ENCODE data around the gene TMEM163. TPM values are rescaled to one million over a fixed set of nuclear protein-coding genes. Genes with fewer than 3 reads are reported as not detected.

Gene TMEM163
- total RNA-seq, 1 experiment from 2014 or later, result 0.94 TPM

GRCh38 chr2:134553657-134554056 lies 165.1 kb downstream of the TMEM163 start (continued):
- TF ChIP-seq NFYB (CRISPR knock-in tag; conservative IDR thresholded peaks at IDR 0.05; ENCODE audit: low read depth), result no peak
- no peak for TF ChIP-seq SOX15 (CRISPR knock-in tag; IDR thresholded peaks at IDR 0.05)
- TF ChIP-seq, protein P1, sequence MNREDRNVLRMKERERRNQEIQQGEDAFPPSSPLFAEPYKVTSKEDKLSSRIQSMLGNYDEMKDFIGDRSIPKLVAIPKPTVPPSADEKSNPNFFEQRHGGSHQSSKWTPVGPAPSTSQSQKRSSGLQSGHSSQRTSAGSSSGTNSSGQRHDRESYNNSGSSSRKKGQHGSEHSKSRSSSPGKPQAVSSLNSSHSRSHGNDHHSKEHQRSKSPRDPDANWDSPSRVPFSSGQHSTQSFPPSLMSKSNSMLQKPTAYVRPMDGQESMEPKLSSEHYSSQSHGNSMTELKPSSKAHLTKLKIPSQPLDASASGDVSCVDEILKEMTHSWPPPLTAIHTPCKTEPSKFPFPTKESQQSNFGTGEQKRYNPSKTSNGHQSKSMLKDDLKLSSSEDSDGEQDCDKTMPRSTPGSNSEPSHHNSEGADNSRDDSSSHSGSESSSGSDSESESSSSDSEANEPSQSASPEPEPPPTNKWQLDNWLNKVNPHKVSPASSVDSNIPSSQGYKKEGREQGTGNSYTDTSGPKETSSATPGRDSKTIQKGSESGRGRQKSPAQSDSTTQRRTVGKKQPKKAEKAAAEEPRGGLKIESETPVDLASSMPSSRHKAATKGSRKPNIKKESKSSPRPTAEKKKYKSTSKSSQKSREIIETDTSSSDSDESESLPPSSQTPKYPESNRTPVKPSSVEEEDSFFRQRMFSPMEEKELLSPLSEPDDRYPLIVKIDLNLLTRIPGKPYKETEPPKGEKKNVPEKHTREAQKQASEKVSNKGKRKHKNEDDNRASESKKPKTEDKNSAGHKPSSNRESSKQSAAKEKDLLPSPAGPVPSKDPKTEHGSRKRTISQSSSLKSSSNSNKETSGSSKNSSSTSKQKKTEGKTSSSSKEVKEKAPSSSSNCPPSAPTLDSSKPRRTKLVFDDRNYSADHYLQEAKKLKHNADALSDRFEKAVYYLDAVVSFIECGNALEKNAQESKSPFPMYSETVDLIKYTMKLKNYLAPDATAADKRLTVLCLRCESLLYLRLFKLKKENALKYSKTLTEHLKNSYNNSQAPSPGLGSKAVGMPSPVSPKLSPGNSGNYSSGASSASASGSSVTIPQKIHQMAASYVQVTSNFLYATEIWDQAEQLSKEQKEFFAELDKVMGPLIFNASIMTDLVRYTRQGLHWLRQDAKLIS (CRISPR knock-in tag; IDR thresholded peaks at IDR 0.05; ENCODE audit: borderline replicate concordance), result no peak

- Mint-ChIP-seq H3K27ac (no peak overlapping the region), H3K4me3 (no peak overlapping the region), H3K4me1 (no peaks in the 10 kb centered on the region), H3K27me3 (ENCODE audit: low read depth) (no peaks in the 10 kb centered on the region; the same call in 1 of the 2 replicates), H3K9me3 (no peaks in the 10 kb centered on the region), H3K36me3 (no peaks in the 10 kb centered on the region)
- ATAC-seq (no peak), DNase-seq (ENCODE audit: low spot score) (no peak)
- ChIA-PET CTCF (no interaction called here), POLR2A (no interaction called here)
- TF ChIP-seq SMAD4 (CRISPR knock-in tag; IDR thresholded peaks at IDR 0.05) (no peak), TEAD4 (CRISPR knock-in tag; IDR thresholded peaks at IDR 0.05) (no peak), NFATC4 (CRISPR knock-in tag; IDR thresholded peaks at IDR 0.05) (no peak), NFYB (CRISPR knock-in tag; conservative IDR thresholded peaks at IDR 0.05; ENCODE audit: low read depth) (no peak), ELF4 (CRISPR knock-in tag; IDR thresholded peaks at IDR 0.05; ENCODE audit: low read depth) (no peak)
- TF ChIP-seq, protein P2, sequence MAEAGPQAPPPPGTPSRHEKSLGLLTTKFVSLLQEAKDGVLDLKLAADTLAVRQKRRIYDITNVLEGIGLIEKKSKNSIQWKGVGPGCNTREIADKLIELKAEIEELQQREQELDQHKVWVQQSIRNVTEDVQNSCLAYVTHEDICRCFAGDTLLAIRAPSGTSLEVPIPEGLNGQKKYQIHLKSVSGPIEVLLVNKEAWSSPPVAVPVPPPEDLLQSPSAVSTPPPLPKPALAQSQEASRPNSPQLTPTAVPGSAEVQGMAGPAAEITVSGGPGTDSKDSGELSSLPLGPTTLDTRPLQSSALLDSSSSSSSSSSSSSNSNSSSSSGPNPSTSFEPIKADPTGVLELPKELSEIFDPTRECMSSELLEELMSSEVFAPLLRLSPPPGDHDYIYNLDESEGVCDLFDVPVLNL (CRISPR knock-in tag; IDR thresholded peaks at IDR 0.05; ENCODE audit: borderline replicate concordance, low read depth), result no peak
- TF ChIP-seq, protein P3, sequence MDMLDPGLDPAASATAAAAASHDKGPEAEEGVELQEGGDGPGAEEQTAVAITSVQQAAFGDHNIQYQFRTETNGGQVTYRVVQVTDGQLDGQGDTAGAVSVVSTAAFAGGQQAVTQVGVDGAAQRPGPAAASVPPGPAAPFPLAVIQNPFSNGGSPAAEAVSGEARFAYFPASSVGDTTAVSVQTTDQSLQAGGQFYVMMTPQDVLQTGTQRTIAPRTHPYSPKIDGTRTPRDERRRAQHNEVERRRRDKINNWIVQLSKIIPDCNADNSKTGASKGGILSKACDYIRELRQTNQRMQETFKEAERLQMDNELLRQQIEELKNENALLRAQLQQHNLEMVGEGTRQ (CRISPR knock-in tag; IDR thresholded peaks at IDR 0.05), result no peak
- TF ChIP-seq, protein P4, sequence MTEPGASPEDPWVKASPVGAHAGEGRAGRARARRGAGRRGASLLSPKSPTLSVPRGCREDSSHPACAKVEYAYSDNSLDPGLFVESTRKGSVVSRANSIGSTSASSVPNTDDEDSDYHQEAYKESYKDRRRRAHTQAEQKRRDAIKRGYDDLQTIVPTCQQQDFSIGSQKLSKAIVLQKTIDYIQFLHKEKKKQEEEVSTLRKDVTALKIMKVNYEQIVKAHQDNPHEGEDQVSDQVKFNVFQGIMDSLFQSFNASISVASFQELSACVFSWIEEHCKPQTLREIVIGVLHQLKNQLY (CRISPR knock-in tag; IDR thresholded peaks at IDR 0.05), result no peak
These were observed 168.1 kb downstream of the TMEM163 start for GRCh38 chr2:134550566-134551164.

- Mint-ChIP-seq H3K4me1 (peaks cover 2% of the 10 kb centered on the region), H3K36me3 (no peaks in the 10 kb centered on the region), H3K27ac (no peak overlapping the region), H3K4me3 (no peak overlapping the region), H3K9me3 (no peaks in the 10 kb centered on the region), H3K27me3 (ENCODE audit: low read depth) (no peaks in the 10 kb centered on the region; the same call in 1 of the 2 replicates)
- ATAC-seq (no peak), DNase-seq (ENCODE audit: low spot score) (no peak)
- POLR2A ChIA-PET, result no interaction called here
- CTCF ChIA-PET, result no interaction called here
- TF ChIP-seq ZNF138 (CRISPR knock-in tag; conservative IDR thresholded peaks at IDR 0.05) (no peak), EMX1 (CRISPR knock-in tag; IDR thresholded peaks at IDR 0.05) (no peak), NFE2L1 (CRISPR knock-in tag; IDR thresholded peaks at IDR 0.05) (no peak), TEAD1 (CRISPR knock-in tag; IDR thresholded peaks at IDR 0.05) (no peak), GABPB1 (CRISPR knock-in tag; IDR thresholded peaks at IDR 0.05) (no peak), USF1 (CRISPR knock-in tag; IDR thresholded peaks at IDR 0.05) (no peak), ZNF671 (CRISPR knock-in tag; IDR thresholded peaks at IDR 0.05) (no peak), MYBL2 (CRISPR knock-in tag; IDR thresholded peaks at IDR 0.05) (no peak), ELF4 (CRISPR knock-in tag; IDR thresholded peaks at IDR 0.05; ENCODE audit: low read depth) (no peak), ZNF423 (CRISPR knock-in tag; IDR thresholded peaks at IDR 0.05) (no peak), ATF1 (CRISPR knock-in tag; IDR thresholded peaks at IDR 0.05) (no peak), RELA (CRISPR knock-in tag; IDR thresholded peaks at IDR 0.05; ENCODE audit: borderline replicate concordance) (no peak), TEAD4 (CRISPR knock-in tag; IDR thresholded peaks at IDR 0.05) (no peak), E2F5 (CRISPR knock-in tag; IDR thresholded peaks at IDR 0.05) (no peak), SMAD4 (CRISPR knock-in tag; IDR thresholded peaks at IDR 0.05) (no peak)
- TF ChIP-seq, protein P5, sequence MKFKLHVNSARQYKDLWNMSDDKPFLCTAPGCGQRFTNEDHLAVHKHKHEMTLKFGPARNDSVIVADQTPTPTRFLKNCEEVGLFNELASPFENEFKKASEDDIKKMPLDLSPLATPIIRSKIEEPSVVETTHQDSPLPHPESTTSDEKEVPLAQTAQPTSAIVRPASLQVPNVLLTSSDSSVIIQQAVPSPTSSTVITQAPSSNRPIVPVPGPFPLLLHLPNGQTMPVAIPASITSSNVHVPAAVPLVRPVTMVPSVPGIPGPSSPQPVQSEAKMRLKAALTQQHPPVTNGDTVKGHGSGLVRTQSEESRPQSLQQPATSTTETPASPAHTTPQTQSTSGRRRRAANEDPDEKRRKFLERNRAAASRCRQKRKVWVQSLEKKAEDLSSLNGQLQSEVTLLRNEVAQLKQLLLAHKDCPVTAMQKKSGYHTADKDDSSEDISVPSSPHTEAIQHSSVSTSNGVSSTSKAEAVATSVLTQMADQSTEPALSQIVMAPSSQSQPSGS (CRISPR knock-in tag; IDR thresholded peaks at IDR 0.05; ENCODE audit: borderline replicate concordance, low read depth), result no peak
- TF ChIP-seq, protein P2 (CRISPR knock-in tag; IDR thresholded peaks at IDR 0.05; ENCODE audit: borderline replicate concordance, low read depth), result no peak
These were observed 169.7 kb downstream of the TMEM163 start for GRCh38 chr2:134549104-134549503.

All from WTC11 (cell line).